GM12864 (cell line): Measurements from ENCODE around the gene FTSJ3.

ENCODE experiments used
- DNase-seq: peaks from one replicate; pipeline ENCODE4 v3.0.0-alpha.2; 2011; ENCODE audit warnings: low read depth
- H3K4me3 ChIP-seq: 2 replicates; pipeline ENCODE4 v1.5.1; 2011; ENCODE audit warnings: mild to moderate bottlenecking, low read depth, low read length, control low read depth
- CTCF ChIP-seq: IDR thresholded peaks from 2 replicates; pipeline ENCODE4 v1.5.1; 2011; ENCODE audit warnings: low read depth, mild to moderate bottlenecking, moderate library complexity, low read length, control low read depth, inconsistent platforms; ENCODE audit errors: missing control alignments

FTSJ3 gene

DNA sequence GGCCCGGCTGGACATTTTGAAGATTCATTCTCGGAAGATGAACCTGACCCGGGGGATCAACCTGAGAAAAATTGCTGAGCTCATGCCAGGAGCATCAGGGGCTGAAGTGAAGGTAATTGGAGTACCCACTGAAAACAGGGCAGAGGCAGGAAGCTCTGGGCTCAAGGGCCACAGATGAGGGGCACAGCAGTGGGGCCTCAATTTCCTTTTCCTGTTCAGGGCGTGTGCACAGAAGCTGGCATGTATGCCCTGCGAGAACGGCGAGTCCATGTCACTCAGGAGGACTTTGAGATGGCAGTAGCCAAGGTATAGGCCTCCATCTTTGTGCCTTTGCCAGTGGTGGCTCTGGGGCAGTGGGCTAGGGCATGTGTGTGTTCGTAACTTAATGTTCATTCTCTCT lies 4.0 kb upstream of the FTSJ3 start:
- H3K4me3 ChIP-seq, result no peak overlapping the region
- TF ChIP-seq CTCF, result no peak
- DNase-seq, result no peak

DNA sequence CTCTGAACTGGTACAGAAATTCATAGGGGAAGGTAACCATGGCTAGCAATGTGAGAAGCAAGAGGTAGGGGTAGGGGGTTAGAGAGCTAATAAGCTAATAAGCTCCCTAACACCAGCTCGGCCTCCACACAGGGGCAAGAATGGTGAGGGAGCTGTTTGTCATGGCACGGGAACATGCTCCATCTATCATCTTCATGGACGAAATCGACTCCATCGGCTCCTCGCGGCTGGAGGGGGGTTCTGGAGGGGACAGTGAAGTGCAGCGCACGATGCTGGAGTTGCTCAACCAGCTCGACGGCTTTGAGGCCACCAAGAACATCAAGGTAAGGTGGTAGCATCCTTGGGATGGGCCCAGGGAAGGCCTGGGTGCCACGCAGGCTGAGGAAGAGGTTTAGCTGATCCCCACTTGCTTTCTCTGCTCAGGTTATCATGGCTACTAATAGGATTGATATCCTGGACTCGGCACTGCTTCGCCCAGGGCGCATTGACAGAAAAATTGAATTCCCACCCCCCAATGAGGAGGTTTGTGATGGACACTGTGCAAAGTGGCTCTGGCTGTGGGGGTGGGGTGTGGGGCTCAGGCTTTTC lies 3.5 kb upstream of the FTSJ3 start:
- DNase-seq, result no peak
- no peak for TF ChIP-seq CTCF
- H3K4me3 ChIP-seq, result no peak overlapping the region

- no peak for DNase-seq
- no peak overlapping the region for H3K4me3 ChIP-seq
- TF ChIP-seq CTCF, result no peak
Observed at GRCh38 chr17:63830278-63830677, 2.8 kb upstream of the FTSJ3 start.

DNA sequence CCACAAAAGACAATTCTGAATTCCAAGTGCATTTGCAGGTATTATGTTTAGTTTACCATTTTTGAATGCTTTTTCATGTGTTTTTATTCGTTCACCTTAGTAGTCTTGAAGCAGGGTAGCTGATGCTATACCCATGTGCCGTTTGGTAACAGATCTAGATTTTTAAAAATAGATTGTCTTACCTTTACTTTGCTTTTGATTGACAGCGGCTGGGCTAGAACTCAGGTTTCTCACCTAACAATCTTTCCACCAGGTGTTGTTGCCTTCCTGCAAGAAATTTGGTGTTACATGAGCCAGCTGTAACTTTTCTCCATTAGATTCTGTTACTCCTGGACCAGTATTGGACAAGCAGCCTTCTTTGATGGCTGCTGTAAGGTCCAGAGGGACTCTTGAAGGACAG lies 1.5 kb upstream of the FTSJ3 start:
- no peak overlapping the region; the same call in 1 of the 2 replicates for H3K4me3 ChIP-seq
- no peak for TF ChIP-seq CTCF
- DNase-seq, result no peak

GRCh38 chr17:63827801-63828221 lies 348 bp upstream of the FTSJ3 start:
- no peak for TF ChIP-seq CTCF
- DNase-seq, result no peak
- H3K4me3 ChIP-seq, result peak overlapping the region; percentile 96

- DNase-seq, result no peak
- TF ChIP-seq CTCF, result no peak
- peak overlapping the region; percentile 96 for H3K4me3 ChIP-seq
Observed at GRCh38 chr17:63826468-63827001, 928 bp downstream of the FTSJ3 start.

- TF ChIP-seq CTCF, result no peak
- DNase-seq, result no peak
- no peak overlapping the region for H3K4me3 ChIP-seq
Observed at GRCh38 chr17:63824362-63824761, 3.1 kb downstream of the FTSJ3 start.
